Fibroblast of lung (primary cell): ENCODE results near the gene LSM2. TPM values are rescaled to one million over a fixed set of nuclear protein-coding genes. Genes with fewer than 3 reads are reported as not detected.

Experiments
- DNase-seq, 2 donors: peaks; one replicate each; pipeline versions ENCODE4 v3.0.0 to v3.0.0-alpha.2; 2010; ENCODE audit warnings: low read depth in 2 of 2
- H2AFZ ChIP-seq: 2 replicates; pipeline ENCODE4 v1.5.1; 2012; ENCODE audit warnings: low read length, control low read depth, inconsistent platforms
- H3K27ac ChIP-seq: 2 replicates; pipeline ENCODE4 v1.5.1; 2011; ENCODE audit warnings: low read length, control low read depth; ENCODE audit not compliant: insufficient read depth
- H3K27me3 ChIP-seq: 2 replicates; pipeline ENCODE4 v1.5.1; 2011; ENCODE audit warnings: mild to moderate bottlenecking, low read length; ENCODE audit not compliant: control insufficient read depth, insufficient read depth
- H3K36me3 ChIP-seq: 2 replicates; pipeline ENCODE4 v1.5.1; 2011; ENCODE audit warnings: low read length; ENCODE audit not compliant: control insufficient read depth, insufficient read depth
- H3K4me1 ChIP-seq: 2 replicates; pipeline ENCODE4 v1.5.1; 2011; ENCODE audit warnings: low read length; ENCODE audit not compliant: control insufficient read depth, insufficient read depth; ENCODE audit errors: extremely low read depth
- H3K4me2 ChIP-seq: 2 replicates; pipeline ENCODE4 v1.5.1; 2011; ENCODE audit warnings: low read length, control low read depth; ENCODE audit not compliant: insufficient read depth; ENCODE audit errors: extremely low read depth
- H3K4me3 ChIP-seq, 4 experiments: fragments of 200-600 bp in 1 of 4; sonication (generic) in 1 of 4; replicated peaks in 1 of 4; 2 replicates each; pipeline ENCODE4 v1.5.1; 2011 to 2016; ENCODE audit warnings: low read length in 4 of 4, low read depth in 3 of 4, mild to moderate bottlenecking in 3 of 4, control low read depth in 2 of 4, inconsistent platforms in 1 of 4, mixed read lengths in 1 of 4; ENCODE audit not compliant: insufficient read depth in 1 of 4; ENCODE audit errors: control extremely low read depth in 1 of 4
- H3K79me2 ChIP-seq: 2 replicates; pipeline ENCODE4 v1.5.1; 2012; ENCODE audit warnings: mild to moderate bottlenecking, low read length, inconsistent platforms; ENCODE audit not compliant: control insufficient read depth, insufficient read depth
- H3K9ac ChIP-seq: 2 replicates; pipeline ENCODE4 v1.5.1; 2011; ENCODE audit warnings: mild to moderate bottlenecking, low read length, control low read depth; ENCODE audit not compliant: insufficient read depth
- H3K9me3 ChIP-seq: 2 replicates; pipeline ENCODE4 v1.5.1; 2012; ENCODE audit warnings: low read depth, low read length; ENCODE audit not compliant: control insufficient read depth, insufficient read depth
- H4K20me1 ChIP-seq: 2 replicates; pipeline ENCODE4 v1.5.1; 2011; ENCODE audit warnings: low read length; ENCODE audit not compliant: control insufficient read depth, insufficient read depth; ENCODE audit errors: extremely low read depth
- CTCF ChIP-seq, 2 donors: IDR thresholded peaks in 1 of 2; conservative IDR thresholded peaks in 1 of 2; 1 replicate in 1 of 2; 2 replicates in 1 of 2; pipeline ENCODE4 v1.5.1; 2011 to 2012; ENCODE audit warnings: low read length in 2 of 2, control low read depth in 1 of 2, inconsistent platforms in 1 of 2, low read depth in 1 of 2, mild to moderate bottlenecking in 1 of 2
- EZH2 ChIP-seq: IDR thresholded peaks from 2 replicates; pipeline ENCODE4 v1.5.1; 2012; ENCODE audit warnings: low read length, control low read depth, mild to moderate bottlenecking; ENCODE audit errors: missing control alignments
- polyA plus RNA-seq, 2 donors: library from polyadenylated mRNA; depleted of rRNA in 1 of 2; stranded (reverse) in 1 of 2; unstranded in 1 of 2; fragments of >200 nt; gene quantifications; 2 replicates each; pipeline ENCODE4 v1.2.1, GENCODE V29; 2011 to 2012; ENCODE audit warnings: missing spikeins in 1 of 2
- total RNA-seq: library from RNA; depleted of rRNA; stranded (reverse); fragments of >200 nt; gene quantifications from 2 replicates; pipeline ENCODE4 v1.2.1, GENCODE V29; 2014

Gene LSM2
- total and polyA plus RNA-seq, 2 donors (not counting 1 experiment from before 2014, with no cell fraction given): 24.3 to 34.7 TPM

- no peak for DNase-seq
- Histone ChIP-seq H3K27me3 (no peaks in the 10 kb centered on the region), H3K79me2 (peaks cover 42% of the 10 kb centered on the region), H3K4me3 (peak overlapping the region; percentile 70 to 97 (median 74)), H3K4me2 (peak overlapping the region; percentile 81), H4K20me1 (peaks cover 6% of the 10 kb centered on the region), H3K9me3 (no peaks in the 10 kb centered on the region), H3K27ac (peak overlapping the region; percentile 93), H2AFZ (no peak overlapping the region), H3K36me3 (peaks cover 18% of the 10 kb centered on the region), H3K9ac (no peak overlapping the region), H3K4me1 (peaks cover 15% of the 10 kb centered on the region)
- TF ChIP-seq EZH2 (no peak), CTCF (conservative IDR thresholded peaks at IDR 0.05 in 1 of 2, IDR thresholded peaks at IDR 0.05 in 1 of 2; ENCODE audit: low read depth in 1 of 2, low read length in 2 of 2) (no peak)
Measured at GRCh38 chr6:31837369-31838113, 30.8 kb upstream of the LSM2 start.

- Histone ChIP-seq H3K9ac (peak overlapping the region; percentile 51), H2AFZ (no peak overlapping the region), H3K36me3 (peaks cover 18% of the 10 kb centered on the region), H4K20me1 (peaks cover 6% of the 10 kb centered on the region), H3K9me3 (no peaks in the 10 kb centered on the region), H3K4me2 (peak overlapping the region; percentile 81), H3K4me1 (peaks cover 15% of the 10 kb centered on the region), H3K27ac (peak overlapping the region; percentile 93), H3K79me2 (peaks cover 42% of the 10 kb centered on the region), H3K27me3 (no peaks in the 10 kb centered on the region), H3K4me3 (peak overlapping the region; percentile 70 to 97 (median 74))
- DNase-seq: peak in 1 of 2 donors; percentile 65
- peak in 1 of 2 donors; percentile 25 for TF ChIP-seq CTCF (conservative IDR thresholded peaks at IDR 0.05 in 1 of 2, IDR thresholded peaks at IDR 0.05 in 1 of 2; ENCODE audit: low read depth in 1 of 2, low read length in 2 of 2)
- TF ChIP-seq EZH2: no peak
Measured at GRCh38 chr6:31836474-31837368, 30.0 kb upstream of the LSM2 start.

GRCh38 chr6:31836047-31836473 is 29.3 kb upstream of the LSM2 start:
- H3K36me3 ChIP-seq: peaks cover 18% of the 10 kb centered on the region
- no peak for DNase-seq

More at GRCh38 chr6:31836047-31836473, 29.3 kb upstream of the LSM2 start:
- H3K9ac ChIP-seq: peak overlapping the region; percentile 51
- H4K20me1 ChIP-seq: peaks cover 6% of the 10 kb centered on the region
- peak overlapping the region; percentile 81 for H3K4me2 ChIP-seq
- peaks cover 49% of the 10 kb centered on the region for H3K79me2 ChIP-seq
- TF ChIP-seq EZH2: no peak
- TF ChIP-seq CTCF (conservative IDR thresholded peaks at IDR 0.05 in 1 of 2, IDR thresholded peaks at IDR 0.05 in 1 of 2; ENCODE audit: low read depth in 1 of 2, low read length in 2 of 2): no peak
- no peaks in the 10 kb centered on the region for H3K9me3 ChIP-seq
- H3K27me3 ChIP-seq: no peaks in the 10 kb centered on the region
- peaks cover 15% of the 10 kb centered on the region for H3K4me1 ChIP-seq
- H2AFZ ChIP-seq: no peak overlapping the region
- H3K4me3 ChIP-seq: peak overlapping the region; percentile 70 to 97 (median 74)
- peak overlapping the region; percentile 93 for H3K27ac ChIP-seq
